LNCaP clone FGC (cell line): Measurements from ENCODE around the gene RASSF6.

Experiments used
- DNase-seq: peaks from one replicate; pipeline ENCODE4 v3.0.0-alpha.2; 2011; ENCODE audit warnings: low read depth
- H3K4me3 ChIP-seq: 2 replicates; pipeline ENCODE4 v1.5.1; 2011; ENCODE audit warnings: mild to moderate bottlenecking, low read depth, low read length, control low read depth
- TF ChIP-seq, protein P1 (sequence below): IDR thresholded peaks from 2 replicates; pipeline ENCODE4 v1.5.1; 2012; ENCODE audit warnings: mild to moderate bottlenecking; ENCODE audit not compliant: control insufficient read depth, insufficient read depth; ENCODE audit errors: extremely low read depth

RASSF6 gene

DNA sequence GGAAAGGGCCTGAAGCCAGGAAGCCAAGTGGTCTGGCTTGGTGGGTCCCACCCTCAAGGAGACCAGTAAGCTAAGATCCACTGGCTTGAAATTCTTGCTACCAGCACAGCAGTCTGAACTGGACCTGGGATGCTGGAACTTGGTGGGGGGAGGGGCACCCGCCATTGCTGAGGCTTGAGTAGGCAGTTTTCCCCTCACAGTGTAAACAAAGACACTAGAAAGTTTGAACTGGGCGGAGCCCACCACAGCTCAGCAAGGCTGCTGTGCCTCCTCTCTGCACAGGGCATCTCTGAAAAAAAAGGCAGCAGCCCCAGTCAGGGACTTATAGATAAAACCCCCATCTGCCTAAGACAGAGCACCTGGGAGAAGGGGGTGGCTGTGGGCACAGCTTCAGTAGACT is 75.6 kb downstream of the RASSF6 start:
- TF ChIP-seq, protein P1, sequence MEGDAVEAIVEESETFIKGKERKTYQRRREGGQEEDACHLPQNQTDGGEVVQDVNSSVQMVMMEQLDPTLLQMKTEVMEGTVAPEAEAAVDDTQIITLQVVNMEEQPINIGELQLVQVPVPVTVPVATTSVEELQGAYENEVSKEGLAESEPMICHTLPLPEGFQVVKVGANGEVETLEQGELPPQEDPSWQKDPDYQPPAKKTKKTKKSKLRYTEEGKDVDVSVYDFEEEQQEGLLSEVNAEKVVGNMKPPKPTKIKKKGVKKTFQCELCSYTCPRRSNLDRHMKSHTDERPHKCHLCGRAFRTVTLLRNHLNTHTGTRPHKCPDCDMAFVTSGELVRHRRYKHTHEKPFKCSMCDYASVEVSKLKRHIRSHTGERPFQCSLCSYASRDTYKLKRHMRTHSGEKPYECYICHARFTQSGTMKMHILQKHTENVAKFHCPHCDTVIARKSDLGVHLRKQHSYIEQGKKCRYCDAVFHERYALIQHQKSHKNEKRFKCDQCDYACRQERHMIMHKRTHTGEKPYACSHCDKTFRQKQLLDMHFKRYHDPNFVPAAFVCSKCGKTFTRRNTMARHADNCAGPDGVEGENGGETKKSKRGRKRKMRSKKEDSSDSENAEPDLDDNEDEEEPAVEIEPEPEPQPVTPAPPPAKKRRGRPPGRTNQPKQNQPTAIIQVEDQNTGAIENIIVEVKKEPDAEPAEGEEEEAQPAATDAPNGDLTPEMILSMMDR, result no peak
- no peak overlapping the region for H3K4me3 ChIP-seq
- no peak for DNase-seq

- DNase-seq, result no peak
- no peak overlapping the region for H3K4me3 ChIP-seq
- TF ChIP-seq, protein P1, result no peak
Measured at GRCh38 chr4:73541251-73541650, 79.0 kb downstream of the RASSF6 start.

- no peak overlapping the region for H3K4me3 ChIP-seq
- TF ChIP-seq, protein P1, result no peak
Measured at GRCh38 chr4:73540826-73541225, 79.4 kb downstream of the RASSF6 start.

GRCh38 chr4:73539386-73539785 is 80.8 kb downstream of the RASSF6 start:
- H3K4me3 ChIP-seq, result no peak overlapping the region
- TF ChIP-seq, protein P1, result no peak
- no peak for DNase-seq

More at GRCh38 chr4:73540826-73541225, 79.4 kb downstream of the RASSF6 start:
- DNase-seq, result no peak

DNA sequence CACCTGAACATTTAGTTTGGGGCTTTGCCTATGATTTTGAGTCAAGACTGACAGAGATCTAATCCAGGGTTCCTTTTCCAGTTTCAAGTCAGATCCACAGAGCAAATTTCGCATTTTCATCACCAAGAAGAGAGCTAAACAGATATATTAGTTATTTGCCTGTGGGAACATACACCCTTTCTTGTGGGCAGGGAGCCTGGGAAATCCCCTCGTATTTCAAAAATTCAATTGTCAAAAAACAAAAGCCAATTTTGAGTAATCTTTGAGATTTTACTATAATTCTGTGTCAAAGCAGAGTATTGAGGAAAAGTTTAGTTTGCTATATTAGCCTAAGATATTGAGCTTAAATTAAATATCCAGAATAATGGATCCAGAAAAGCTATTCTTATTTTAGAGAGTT is 82.1 kb downstream of the RASSF6 start:
- no peak overlapping the region for H3K4me3 ChIP-seq
- TF ChIP-seq, protein P1, result no peak
- no peak for DNase-seq

DNA sequence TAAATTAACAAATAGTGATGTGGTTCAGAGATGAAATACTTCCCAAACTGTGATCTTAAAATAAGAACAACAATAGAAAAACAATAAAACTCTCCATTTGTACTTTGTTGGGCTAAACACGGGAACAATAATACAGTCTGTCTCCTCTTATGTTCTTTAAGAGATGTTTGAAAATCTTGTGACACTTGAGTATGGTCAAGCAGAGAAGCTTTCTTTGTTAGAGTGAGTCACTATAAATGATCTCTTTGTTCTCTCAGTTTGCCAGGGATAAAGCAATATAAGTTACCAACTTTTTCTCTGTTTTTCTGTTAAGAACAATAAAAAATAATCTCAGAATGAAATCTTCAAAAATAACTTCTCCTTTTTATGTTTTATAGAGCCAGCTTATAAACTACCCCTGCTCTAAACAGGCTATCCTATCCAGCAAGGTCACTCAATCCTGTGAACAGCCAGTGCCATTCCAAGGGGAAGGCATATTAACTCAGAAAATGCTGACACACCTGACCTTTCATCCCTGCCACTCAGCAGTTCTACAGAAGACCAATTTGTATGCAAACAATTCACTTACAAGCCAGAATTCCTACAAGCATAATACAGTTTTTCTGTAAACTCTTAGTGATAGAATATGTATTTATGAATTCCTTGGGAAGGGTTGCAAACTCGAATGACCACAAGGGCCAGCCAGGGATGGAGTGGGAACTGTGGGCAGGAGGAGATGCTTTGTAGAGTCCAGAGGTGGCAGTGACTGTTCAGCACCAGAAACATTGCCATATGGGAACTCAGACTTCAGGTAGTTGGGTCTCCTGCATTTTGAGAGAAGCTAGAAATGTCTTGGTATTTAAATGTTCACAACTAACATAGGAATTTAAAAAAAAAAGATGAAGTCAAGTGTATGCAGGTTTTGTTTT is 86.5 kb downstream of the RASSF6 start:
- TF ChIP-seq, protein P1, result no peak
- H3K4me3 ChIP-seq, result no peak overlapping the region
- no peak for DNase-seq
